ENCODE results near the gene PKP1.
"Not testable (repeated sequence)": the region's sequence is repeated elsewhere in the genome, so short reads cannot be mapped to it uniquely, and the experiment has no call there.

Gene PKP1

DNA sequence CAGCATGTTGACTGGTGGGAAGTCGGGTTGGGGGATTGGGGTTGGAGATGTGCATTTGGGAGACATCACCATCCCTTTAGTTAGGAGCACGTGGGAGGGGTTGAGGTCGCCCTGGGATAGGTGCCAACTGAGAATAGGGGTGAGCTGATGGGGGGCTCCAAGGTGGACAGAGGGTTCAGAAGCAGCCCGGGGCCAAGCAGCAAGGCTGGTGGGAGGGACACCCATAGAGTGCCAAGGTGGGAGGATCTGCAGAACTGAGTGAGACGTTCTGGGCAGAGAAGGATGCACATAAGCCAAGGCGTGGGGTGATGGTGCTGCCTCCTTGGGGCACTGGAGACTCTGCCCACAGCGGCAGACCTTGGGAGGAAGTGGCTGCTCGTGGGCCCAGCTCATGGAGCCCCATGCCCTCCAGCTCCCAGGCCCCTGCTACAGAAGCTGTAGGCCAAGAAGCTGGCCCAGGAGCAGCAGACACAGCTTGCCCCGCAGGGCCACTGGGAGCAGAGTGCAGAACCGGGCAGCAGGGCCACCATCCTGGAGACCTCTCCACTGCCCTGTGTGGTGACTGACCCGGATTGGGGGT lies 31.4 kb upstream of the PKP1 start:
- H3K27ac ChIP-seq: no peak overlapping the region
- TF ChIP-seq, protein P1, sequence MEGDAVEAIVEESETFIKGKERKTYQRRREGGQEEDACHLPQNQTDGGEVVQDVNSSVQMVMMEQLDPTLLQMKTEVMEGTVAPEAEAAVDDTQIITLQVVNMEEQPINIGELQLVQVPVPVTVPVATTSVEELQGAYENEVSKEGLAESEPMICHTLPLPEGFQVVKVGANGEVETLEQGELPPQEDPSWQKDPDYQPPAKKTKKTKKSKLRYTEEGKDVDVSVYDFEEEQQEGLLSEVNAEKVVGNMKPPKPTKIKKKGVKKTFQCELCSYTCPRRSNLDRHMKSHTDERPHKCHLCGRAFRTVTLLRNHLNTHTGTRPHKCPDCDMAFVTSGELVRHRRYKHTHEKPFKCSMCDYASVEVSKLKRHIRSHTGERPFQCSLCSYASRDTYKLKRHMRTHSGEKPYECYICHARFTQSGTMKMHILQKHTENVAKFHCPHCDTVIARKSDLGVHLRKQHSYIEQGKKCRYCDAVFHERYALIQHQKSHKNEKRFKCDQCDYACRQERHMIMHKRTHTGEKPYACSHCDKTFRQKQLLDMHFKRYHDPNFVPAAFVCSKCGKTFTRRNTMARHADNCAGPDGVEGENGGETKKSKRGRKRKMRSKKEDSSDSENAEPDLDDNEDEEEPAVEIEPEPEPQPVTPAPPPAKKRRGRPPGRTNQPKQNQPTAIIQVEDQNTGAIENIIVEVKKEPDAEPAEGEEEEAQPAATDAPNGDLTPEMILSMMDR (conservative IDR thresholded peaks at IDR 0.05): no peak
- no peak for TF ChIP-seq ZFX (IDR thresholded peaks at IDR 0.05)

DNA sequence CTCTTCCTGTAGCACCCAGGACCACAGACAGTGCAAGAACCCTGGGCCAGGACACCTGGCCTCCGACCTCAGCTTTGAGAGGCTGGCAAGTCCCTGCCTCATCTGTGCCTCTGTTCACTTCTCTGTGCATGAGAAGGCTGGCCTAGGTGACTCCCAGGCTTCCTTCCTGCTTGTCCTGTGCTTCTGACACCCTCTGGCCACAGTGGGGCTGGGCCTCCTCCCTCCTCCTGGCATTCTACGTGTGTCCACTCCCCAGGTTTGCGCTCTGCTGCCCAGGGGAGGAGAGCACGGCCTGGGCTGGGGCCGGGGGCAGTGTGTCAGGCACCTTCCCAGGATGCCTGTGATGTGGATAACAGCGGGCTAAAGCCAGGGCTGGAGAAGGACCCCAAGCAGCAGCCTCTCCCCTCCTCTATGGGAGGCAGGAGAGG lies 30.3 kb upstream of the PKP1 start:
- H3K27ac ChIP-seq: no peak overlapping the region
- TF ChIP-seq, protein P1 (conservative IDR thresholded peaks at IDR 0.05): no peak
- TF ChIP-seq ZFX (IDR thresholded peaks at IDR 0.05): no peak

- TF ChIP-seq, protein P1 (conservative IDR thresholded peaks at IDR 0.05): no peak
- no peak for TF ChIP-seq ZFX (IDR thresholded peaks at IDR 0.05)
- H3K27ac ChIP-seq: no peak overlapping the region
Measured at GRCh38 chr1:201253411-201253810, 29.9 kb upstream of the PKP1 start.

DNA sequence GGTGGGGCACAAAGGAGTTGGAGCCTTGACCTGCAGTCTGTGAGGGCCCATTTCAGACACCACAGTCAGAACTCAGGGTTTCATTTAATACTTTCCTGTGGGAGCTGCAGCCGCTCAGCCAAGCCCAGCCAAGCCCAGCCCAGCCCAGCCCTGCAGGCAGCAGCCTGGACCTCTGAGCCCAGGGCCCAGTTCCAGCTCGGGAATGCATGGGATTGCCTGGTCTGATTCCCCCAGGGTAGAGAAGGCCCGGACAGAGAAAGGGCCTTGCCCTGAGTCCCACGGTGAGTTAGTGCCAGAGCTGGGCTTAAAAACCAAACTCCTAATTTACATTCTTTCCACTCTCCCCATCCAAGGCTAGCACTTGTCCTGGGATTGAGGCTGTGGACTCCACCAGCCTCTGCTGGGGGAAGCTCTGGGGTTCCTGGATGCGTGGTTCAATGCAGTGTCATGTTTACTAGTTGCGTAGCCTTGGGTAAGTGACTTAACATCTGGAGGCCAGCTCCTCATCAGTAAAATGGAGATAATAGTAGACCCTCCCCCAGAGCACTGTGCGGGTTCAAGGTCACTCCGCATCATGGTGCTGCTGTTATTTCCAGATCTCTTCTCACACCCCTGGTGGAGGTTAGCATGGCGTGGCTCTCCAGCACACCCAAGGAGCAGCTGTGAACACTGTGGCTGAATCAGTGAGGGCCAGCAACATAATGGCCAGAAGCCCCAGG lies 29.2 kb upstream of the PKP1 start:
- TF ChIP-seq, protein P1 (conservative IDR thresholded peaks at IDR 0.05): no peak
- no peak for TF ChIP-seq ZFX (IDR thresholded peaks at IDR 0.05)
- peak overlapping the region; percentile 1; the same call in 1 of the 2 replicates for H3K27ac ChIP-seq

DNA sequence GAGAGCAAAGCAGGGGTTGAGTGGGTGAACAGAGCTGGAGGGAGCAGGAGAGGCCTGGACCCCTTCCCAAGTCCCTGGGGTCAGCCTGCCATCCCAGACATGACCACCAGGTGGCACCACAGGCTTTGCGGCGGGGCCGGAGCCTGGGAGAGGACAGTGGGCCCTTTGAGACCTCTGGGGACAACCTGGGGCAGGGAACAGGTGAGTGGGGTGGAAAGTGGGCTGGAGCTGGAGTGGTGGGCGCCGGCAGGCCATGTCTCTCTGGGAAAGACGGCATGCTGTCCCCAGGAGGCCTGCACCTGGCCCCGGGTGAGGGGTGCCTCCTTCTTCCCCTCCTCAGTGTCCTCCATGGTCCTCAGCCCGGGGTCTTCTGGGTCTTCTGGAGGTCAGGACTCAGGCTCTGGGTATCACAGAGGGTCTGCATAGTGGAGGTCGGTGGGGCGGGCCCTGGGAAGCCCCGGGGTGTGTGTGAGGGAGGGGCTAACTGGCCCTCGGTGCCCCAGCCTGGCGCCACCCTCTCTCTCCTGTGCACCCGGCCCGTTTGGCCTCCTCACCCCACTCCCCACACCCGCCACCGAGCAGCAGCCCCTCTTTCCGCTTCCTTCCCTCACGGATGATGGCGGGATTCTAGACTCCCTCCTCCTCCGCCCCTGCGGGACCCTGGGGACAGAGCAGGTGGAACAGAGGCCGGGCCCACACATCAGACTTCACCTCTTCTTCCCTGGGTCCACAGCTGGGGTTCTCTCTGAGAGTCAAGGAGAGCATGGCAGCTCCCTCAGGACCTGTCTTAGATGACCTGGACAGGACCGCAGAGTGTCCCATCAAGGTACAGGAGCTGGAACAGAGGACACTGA lies 28.5 kb upstream of the PKP1 start:
- peak overlapping the region; percentile 1; the same call in 1 of the 2 replicates for H3K27ac ChIP-seq
- TF ChIP-seq, protein P1 (conservative IDR thresholded peaks at IDR 0.05): peak; percentile 99
- no peak for TF ChIP-seq ZFX (IDR thresholded peaks at IDR 0.05)

- no peak overlapping the region for H3K27ac ChIP-seq
- TF ChIP-seq ZFX (IDR thresholded peaks at IDR 0.05): no peak
- TF ChIP-seq, protein P1 (conservative IDR thresholded peaks at IDR 0.05): no peak
Measured at GRCh38 chr1:201255479-201256362, 27.6 kb upstream of the PKP1 start.

- not testable (repeated sequence) for H3K27ac ChIP-seq
Measured at GRCh38 chr1:201258132-201258531, 25.2 kb upstream of the PKP1 start.

All from C4-2B (cell line).